ENCODE measurements around the gene HOXA10. TPM values are rescaled to one million over a fixed set of nuclear protein-coding genes. Genes with fewer than 3 reads are reported as not detected.

HOXA10 gene
- total RNA-seq, 2 donors from 2014 or later, result not detected

GRCh38 chr7:27141923-27142579 lies 32.1 kb downstream of the HOXA10 start:
- H3K4me3 Mint-ChIP-seq, result peak overlapping the region; percentile 54

GRCh38 chr7:27141137-27141922 lies 32.8 kb downstream of the HOXA10 start:
- H3K36me3 Mint-ChIP-seq (ENCODE audit: low read depth), result no peaks in the 10 kb centered on the region
- Histone ChIP-seq H3K4me3 (ENCODE audit: low read length) (no peak overlapping the region), H3K4me1 (ENCODE audit: control insufficient read depth, insufficient read depth, low read length) (no peaks in the 10 kb centered on the region), H3K27ac (ENCODE audit: low read depth, low read length) (no peak overlapping the region), H3K9ac (ENCODE audit: extremely low read depth, low read length, poor library complexity, severe bottlenecking) (no peak overlapping the region), H3K9me3 (ENCODE audit: control insufficient read depth, low read length) (peaks cover 3% of the 10 kb centered on the region), H3K27me3 (ENCODE audit: control insufficient read depth, insufficient read depth, low read length, poor library complexity, severe bottlenecking) (peaks cover 100% of the 10 kb centered on the region), H3K36me3 (ENCODE audit: control insufficient read depth, insufficient read depth, low read length) (no peaks in the 10 kb centered on the region)
- peaks cover 11% of the 10 kb centered on the region for H3K4me1 Mint-ChIP-seq
- H3K4me3 Mint-ChIP-seq, result no peak overlapping the region
- H3K27me3 Mint-ChIP-seq (ENCODE audit: insufficient read depth), result peaks cover 100% of the 10 kb centered on the region
- TF ChIP-seq CTCF (conservative IDR thresholded peaks at IDR 0.05), result no peak
- peaks cover 6% of the 10 kb centered on the region for H3K9me3 Mint-ChIP-seq
- 37 to 48% methylated on average over 13 to 18 of the region's 18 CpGs for WGBS, 2 experiments (ENCODE audit: insufficient coverage in 1 of 2, insufficient read length in 1 of 2)
- no peak overlapping the region for H3K27ac Mint-ChIP-seq
- DNase-seq, result no peak

More at GRCh38 chr7:27141923-27142579, 32.1 kb downstream of the HOXA10 start:
- TF ChIP-seq CTCF (conservative IDR thresholded peaks at IDR 0.05), result peak; percentile 64
- Histone ChIP-seq H3K4me1 (ENCODE audit: control insufficient read depth, insufficient read depth, low read length) (no peaks in the 10 kb centered on the region), H3K4me3 (ENCODE audit: low read length) (peak overlapping the region; percentile 86), H3K27ac (ENCODE audit: low read depth, low read length) (no peak overlapping the region), H3K27me3 (ENCODE audit: control insufficient read depth, insufficient read depth, low read length, poor library complexity, severe bottlenecking) (peaks cover 100% of the 10 kb centered on the region), H3K36me3 (ENCODE audit: control insufficient read depth, insufficient read depth, low read length) (no peaks in the 10 kb centered on the region), H3K9me3 (ENCODE audit: control insufficient read depth, low read length) (peaks cover 11% of the 10 kb centered on the region), H3K9ac (ENCODE audit: extremely low read depth, low read length, poor library complexity, severe bottlenecking) (no peak overlapping the region)
- H3K4me1 Mint-ChIP-seq, result peaks cover 11% of the 10 kb centered on the region
- H3K36me3 Mint-ChIP-seq (ENCODE audit: low read depth), result no peaks in the 10 kb centered on the region
- no peak overlapping the region for H3K27ac Mint-ChIP-seq
- peaks cover 10% of the 10 kb centered on the region for H3K9me3 Mint-ChIP-seq
- H3K27me3 Mint-ChIP-seq (ENCODE audit: insufficient read depth), result peaks cover 100% of the 10 kb centered on the region
- 2 to 6% methylated on average over 13 to 30 of the region's 30 CpGs for WGBS, 2 experiments (ENCODE audit: insufficient coverage in 1 of 2, insufficient read length in 1 of 2)
- DNase-seq, result peak; percentile 81

GRCh38 chr7:27140126-27140857 lies 33.8 kb downstream of the HOXA10 start:
- Histone ChIP-seq H3K27ac (ENCODE audit: low read depth, low read length) (no peak overlapping the region), H3K9me3 (ENCODE audit: control insufficient read depth, low read length) (peaks cover 3% of the 10 kb centered on the region), H3K36me3 (ENCODE audit: control insufficient read depth, insufficient read depth, low read length) (no peaks in the 10 kb centered on the region), H3K4me1 (ENCODE audit: control insufficient read depth, insufficient read depth, low read length) (no peaks in the 10 kb centered on the region), H3K9ac (ENCODE audit: extremely low read depth, low read length, poor library complexity, severe bottlenecking) (no peak overlapping the region), H3K4me3 (ENCODE audit: low read length) (no peak overlapping the region), H3K27me3 (ENCODE audit: control insufficient read depth, insufficient read depth, low read length, poor library complexity, severe bottlenecking) (peaks cover 100% of the 10 kb centered on the region)
- Mint-ChIP-seq H3K27ac (no peak overlapping the region), H3K4me1 (peaks cover 11% of the 10 kb centered on the region), H3K4me3 (no peak overlapping the region), H3K27me3 (ENCODE audit: insufficient read depth) (peaks cover 100% of the 10 kb centered on the region), H3K36me3 (ENCODE audit: low read depth) (no peaks in the 10 kb centered on the region), H3K9me3 (peaks cover 4% of the 10 kb centered on the region)
- no peak for DNase-seq
- TF ChIP-seq CTCF (conservative IDR thresholded peaks at IDR 0.05), result no peak
- WGBS, 2 experiments (ENCODE audit: insufficient coverage in 1 of 2, insufficient read length in 1 of 2), result 32 to 43% methylated on average over 9 to 15 of the region's 15 CpGs

Data from endodermal cell (in vitro differentiated cells).